HCT116 (cell line): ENCODE results near the gene PGLYRP4. TPM values are rescaled to one million over a fixed set of nuclear protein-coding genes. Genes with fewer than 3 reads are reported as not detected.

Experiments
- ATAC-seq: fragments of 200-7000 bp; cut with Tn5 transposase; 2 replicates; pipeline ENCODE4 v1.9.1; 2020; ENCODE audit warnings: mild to moderate bottlenecking, moderate library complexity
- BruUV-seq: library from RNA; stranded (reverse); fragments of 400-500 nt; replicated peaks from 2 replicates; lab custom pipeline; 2021; lab: Mats Ljungman, UMichigan
- CTCF ChIA-PET: fragments of 300-600 bp; sonication (Branson Sonifier 250); formaldehyde crosslinking; loops from one replicate; lab custom pipeline; 2021; ENCODE audit warnings: antibody characterized with exemption; lab: Charles Lee
- POLR2A ChIA-PET: fragments of 300-600, 350-600 bp; sonication (Branson Sonifier 250); formaldehyde crosslinking; loops from one replicate; lab custom pipeline; 2021; ENCODE audit warnings: antibody characterized with exemption; lab: Charles Lee
- RAD21 ChIA-PET, 2 experiments: fragments of 300-600 bp; sonication (Branson Sonifier 250); formaldehyde crosslinking; loops; one replicate each; lab custom pipeline; 2023; ENCODE audit warnings: low total read pairs in 2 of 2; ENCODE audit not compliant: uncharacterized antibody in 2 of 2, unreplicated experiment in 2 of 2, low non-redundant PET in 1 of 2; lab: Charles Lee
- DNase-seq: peaks from one replicate; pipeline ENCODE4 v3.0.0-alpha.2; 2010; ENCODE audit warnings: low read depth, low spot score
- H2AFZ ChIP-seq: fragments of 200-600 bp; shearing (Covaris generic), sonication (generic); 2 replicates; pipeline ENCODE4 v1.6.1; 2017; ENCODE audit warnings: low read depth, mixed run types, mixed read lengths, antibody characterized with exemption, low read length; ENCODE audit not compliant: poor library complexity, severe bottlenecking
- H3K27ac ChIP-seq: 2 replicates; pipeline ENCODE4 v1.5.1; 2012; ENCODE audit warnings: low read depth, low read length
- H3K27me3 ChIP-seq: fragments of 200-600 bp; sonication (generic); 2 replicates; pipeline ENCODE4 v1.6.1; 2016; ENCODE audit warnings: mixed run types, low read length, mixed read lengths; ENCODE audit not compliant: insufficient read depth
- H3K36me3 ChIP-seq, 2 experiments: fragments of 200-500 bp in 1 of 2; fragments of 200-600 bp in 1 of 2; sonication (Bioruptor generic) in 1 of 2; sonication (generic) in 1 of 2; 2 replicates each; pipeline versions ENCODE4 v1.5.1 to v1.6.1; 2014 to 2016; ENCODE audit warnings: low read length in 2 of 2, inconsistent platforms in 1 of 2, mixed read lengths in 1 of 2, mixed run types in 1 of 2; ENCODE audit not compliant: insufficient read depth in 2 of 2, control insufficient read depth in 1 of 2
- H3K4me1 ChIP-seq, 2 experiments: fragments of 200-600 bp in 1 of 2; sonication (generic) in 1 of 2; 2 replicates each; pipeline versions ENCODE4 v1.5.1 to v1.6.1; 2012 to 2017; ENCODE audit warnings: low read length in 2 of 2, inconsistent platforms in 1 of 2, mild to moderate bottlenecking in 1 of 2, mixed read lengths in 1 of 2, mixed run types in 1 of 2, moderate library complexity in 1 of 2; ENCODE audit not compliant: insufficient read depth in 2 of 2, control insufficient read depth in 1 of 2
- H3K4me2 ChIP-seq: fragments of 200-600 bp; sonication (generic); 2 replicates; pipeline ENCODE4 v1.6.1; 2017; ENCODE audit warnings: mixed run types, low read length, mixed read lengths
- H3K4me3 ChIP-seq, 2 experiments: fragments of 200-600 bp in 1 of 2; sonication (generic) in 1 of 2; replicated peaks in 1 of 2; 2 replicates each; pipeline ENCODE4 v1.5.1; 2011 to 2016; ENCODE audit warnings: low read length in 2 of 2, control low read depth in 1 of 2, low read depth in 1 of 2, mild to moderate bottlenecking in 1 of 2, mixed read lengths in 1 of 2, mixed run types in 1 of 2
- H3K79me2 ChIP-seq: fragments of 200-600 bp; sonication (generic); 2 replicates; pipeline ENCODE4 v1.6.1; 2017; ENCODE audit warnings: mild to moderate bottlenecking, mixed run types, low read length, moderate library complexity, mixed read lengths; ENCODE audit not compliant: insufficient read depth
- H3K9ac ChIP-seq: fragments of 200-600 bp; sonication (generic); 2 replicates; pipeline ENCODE4 v1.6.1; 2016; ENCODE audit warnings: low read length, mixed read lengths
- H3K9me2 ChIP-seq: fragments of 200-600 bp; sonication (generic), shearing (Covaris generic); 2 replicates; pipeline ENCODE4 v1.6.1; 2017; ENCODE audit warnings: mixed run types, mild to moderate bottlenecking, moderate library complexity; ENCODE audit not compliant: insufficient read depth
- H3K9me3 ChIP-seq, 2 experiments: fragments of 200-500 bp in 1 of 2; fragments of 200-600 bp in 1 of 2; sonication (Bioruptor generic) in 1 of 2; sonication (generic) in 1 of 2; 2 replicates each; pipeline ENCODE4 v1.6.1; 2014 to 2017; ENCODE audit warnings: low read length in 2 of 2, mixed read lengths in 2 of 2, inconsistent platforms in 1 of 2, low read depth in 1 of 2, mild to moderate bottlenecking in 1 of 2, mixed run types in 1 of 2, moderate library complexity in 1 of 2; ENCODE audit not compliant: control insufficient read depth in 1 of 2, insufficient read depth in 1 of 2
- H4K20me1 ChIP-seq: fragments of 200-600 bp; sonication (generic), shearing (Covaris generic); 2 replicates; pipeline ENCODE4 v1.6.1; 2017; ENCODE audit warnings: mixed run types, mild to moderate bottlenecking, moderate library complexity; ENCODE audit not compliant: insufficient read depth
- EZH2phosphoT487 ChIP-seq: fragments of 200-600 bp; IDR thresholded peaks from 2 replicates; pipeline ENCODE4 v1.6.1; 2018; ENCODE audit warnings: antibody characterized with exemption, borderline replicate concordance
- SIN3A ChIP-seq: IDR thresholded peaks from 2 replicates; pipeline ENCODE4 v1.6.1; 2012; ENCODE audit warnings: low read depth
- ZNF274 ChIP-seq: fragments of 200-500 bp; sonication (Bioruptor generic); IDR thresholded peaks from 2 replicates; pipeline ENCODE4 v1.6.1; 2014; ENCODE audit warnings: mild to moderate bottlenecking, low read depth, low read length, inconsistent platforms
- intact Hi-C: fragments of 100-400 bp; cut with micrococcal nuclease; formaldehyde crosslinking; loops from 2 replicates; pipeline ENCODE4 v1.10.0; 2022
- total RNA-seq: library from RNA; stranded (reverse); gene quantifications from one replicate; pipeline ENCODE4 v1.2.1, GENCODE V29; 2021; ENCODE audit not compliant: unreplicated experiment
- TF ChIP-seq, protein P1 (sequence below): IDR thresholded peaks from 2 replicates; pipeline ENCODE4 v1.6.1; 2012; ENCODE audit warnings: low read depth
- TF ChIP-seq, protein P2 (sequence below), 3 experiments: fragments of 200-600 bp in 1 of 3; sonication (generic) in 1 of 3; IDR thresholded peaks in 2 of 3; conservative IDR thresholded peaks in 1 of 3; 2 replicates each; pipeline ENCODE4 v1.5.1; 2012 to 2017; ENCODE audit warnings: low read depth in 2 of 3, low read length in 2 of 3, antibody characterized with exemption in 1 of 3, borderline replicate concordance in 1 of 3, control low read depth in 1 of 3, mild to moderate bottlenecking in 1 of 3, mixed read lengths in 1 of 3, mixed run types in 1 of 3, moderate library complexity in 1 of 3; ENCODE audit not compliant: insufficient read depth in 1 of 3

PGLYRP4 gene
- total RNA-seq, 1 experiment from 2014 or later: not detected

DNA sequence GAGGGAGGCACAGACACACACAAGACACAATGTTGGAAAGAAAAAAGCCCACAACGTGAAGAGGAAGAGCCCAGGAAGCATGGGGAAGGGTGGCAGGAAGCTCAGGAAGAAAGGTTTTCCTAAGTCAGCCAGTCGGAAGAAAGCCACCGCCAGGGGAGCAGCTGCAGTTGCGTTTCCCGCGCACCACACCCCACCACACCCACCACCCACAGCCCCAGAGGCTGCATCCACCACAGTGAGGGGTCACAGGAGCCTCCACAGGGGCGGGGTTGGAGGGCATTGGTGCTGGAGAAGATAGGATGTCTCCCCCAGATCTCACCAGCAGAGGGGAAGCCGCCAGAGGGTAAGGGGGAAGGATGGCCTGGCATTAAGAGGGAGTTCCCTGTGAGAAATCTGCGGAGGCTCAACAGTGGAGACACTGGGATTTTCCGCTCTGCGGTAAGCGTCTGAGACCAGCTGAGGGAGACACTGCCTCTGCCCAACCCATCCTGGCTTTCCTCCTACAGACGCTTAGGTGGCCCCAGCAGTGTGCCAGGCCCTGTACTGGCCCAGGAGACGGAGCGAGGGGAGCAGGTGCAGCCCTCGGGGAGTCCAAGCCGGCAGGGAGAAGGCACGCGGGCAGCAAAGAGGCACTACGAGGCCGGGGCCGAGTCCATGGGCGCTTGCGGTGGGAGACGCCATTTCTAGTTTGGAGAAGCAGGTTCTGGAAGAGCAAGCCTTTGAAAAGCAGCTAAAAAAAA lies 55.7 kb downstream of the PGLYRP4 start:
- CTCF ChIA-PET: no interaction called here
- Histone ChIP-seq H3K27ac (no peak overlapping the region), H3K4me3 (no peak overlapping the region), H3K4me1 (peaks cover 4 to 6% of the 10 kb centered on the region in 2 experiments; a peak in 2 of 4 replicates), H3K9me3 (no peaks in the 10 kb centered on the region), H2AFZ (no peak overlapping the region), H3K9ac (no peak overlapping the region), H3K9me2 (no peaks in the 10 kb centered on the region), H3K4me2 (no peak overlapping the region), H3K79me2 (no peaks in the 10 kb centered on the region), H3K36me3 (no peaks in the 10 kb centered on the region), H3K27me3 (no peaks in the 10 kb centered on the region; the same call in 1 of the 2 replicates), H4K20me1 (no peaks in the 10 kb centered on the region)
- RAD21 ChIA-PET: no interaction called here
- POLR2A ChIA-PET: no interaction called here
- no peak for ATAC-seq
- TF ChIP-seq SIN3A: no peak
- TF ChIP-seq, protein P1, sequence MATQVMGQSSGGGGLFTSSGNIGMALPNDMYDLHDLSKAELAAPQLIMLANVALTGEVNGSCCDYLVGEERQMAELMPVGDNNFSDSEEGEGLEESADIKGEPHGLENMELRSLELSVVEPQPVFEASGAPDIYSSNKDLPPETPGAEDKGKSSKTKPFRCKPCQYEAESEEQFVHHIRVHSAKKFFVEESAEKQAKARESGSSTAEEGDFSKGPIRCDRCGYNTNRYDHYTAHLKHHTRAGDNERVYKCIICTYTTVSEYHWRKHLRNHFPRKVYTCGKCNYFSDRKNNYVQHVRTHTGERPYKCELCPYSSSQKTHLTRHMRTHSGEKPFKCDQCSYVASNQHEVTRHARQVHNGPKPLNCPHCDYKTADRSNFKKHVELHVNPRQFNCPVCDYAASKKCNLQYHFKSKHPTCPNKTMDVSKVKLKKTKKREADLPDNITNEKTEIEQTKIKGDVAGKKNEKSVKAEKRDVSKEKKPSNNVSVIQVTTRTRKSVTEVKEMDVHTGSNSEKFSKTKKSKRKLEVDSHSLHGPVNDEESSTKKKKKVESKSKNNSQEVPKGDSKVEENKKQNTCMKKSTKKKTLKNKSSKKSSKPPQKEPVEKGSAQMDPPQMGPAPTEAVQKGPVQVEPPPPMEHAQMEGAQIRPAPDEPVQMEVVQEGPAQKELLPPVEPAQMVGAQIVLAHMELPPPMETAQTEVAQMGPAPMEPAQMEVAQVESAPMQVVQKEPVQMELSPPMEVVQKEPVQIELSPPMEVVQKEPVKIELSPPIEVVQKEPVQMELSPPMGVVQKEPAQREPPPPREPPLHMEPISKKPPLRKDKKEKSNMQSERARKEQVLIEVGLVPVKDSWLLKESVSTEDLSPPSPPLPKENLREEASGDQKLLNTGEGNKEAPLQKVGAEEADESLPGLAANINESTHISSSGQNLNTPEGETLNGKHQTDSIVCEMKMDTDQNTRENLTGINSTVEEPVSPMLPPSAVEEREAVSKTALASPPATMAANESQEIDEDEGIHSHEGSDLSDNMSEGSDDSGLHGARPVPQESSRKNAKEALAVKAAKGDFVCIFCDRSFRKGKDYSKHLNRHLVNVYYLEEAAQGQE: no peak
- TF ChIP-seq, protein P2, sequence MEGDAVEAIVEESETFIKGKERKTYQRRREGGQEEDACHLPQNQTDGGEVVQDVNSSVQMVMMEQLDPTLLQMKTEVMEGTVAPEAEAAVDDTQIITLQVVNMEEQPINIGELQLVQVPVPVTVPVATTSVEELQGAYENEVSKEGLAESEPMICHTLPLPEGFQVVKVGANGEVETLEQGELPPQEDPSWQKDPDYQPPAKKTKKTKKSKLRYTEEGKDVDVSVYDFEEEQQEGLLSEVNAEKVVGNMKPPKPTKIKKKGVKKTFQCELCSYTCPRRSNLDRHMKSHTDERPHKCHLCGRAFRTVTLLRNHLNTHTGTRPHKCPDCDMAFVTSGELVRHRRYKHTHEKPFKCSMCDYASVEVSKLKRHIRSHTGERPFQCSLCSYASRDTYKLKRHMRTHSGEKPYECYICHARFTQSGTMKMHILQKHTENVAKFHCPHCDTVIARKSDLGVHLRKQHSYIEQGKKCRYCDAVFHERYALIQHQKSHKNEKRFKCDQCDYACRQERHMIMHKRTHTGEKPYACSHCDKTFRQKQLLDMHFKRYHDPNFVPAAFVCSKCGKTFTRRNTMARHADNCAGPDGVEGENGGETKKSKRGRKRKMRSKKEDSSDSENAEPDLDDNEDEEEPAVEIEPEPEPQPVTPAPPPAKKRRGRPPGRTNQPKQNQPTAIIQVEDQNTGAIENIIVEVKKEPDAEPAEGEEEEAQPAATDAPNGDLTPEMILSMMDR (IDR thresholded peaks at IDR 0.05 in 2 of 3, conservative IDR thresholded peaks at IDR 0.05 in 1 of 3; ENCODE audit: borderline replicate concordance in 1 of 3, insufficient read depth in 1 of 3, low read depth in 2 of 3, low read length in 2 of 3): no peak
- TF ChIP-seq EZH2phosphoT487: no peak
- TF ChIP-seq ZNF274: no peak
- no peak for DNase-seq
- intact Hi-C loops: no loop called here
- BruUV-seq: no TSS peak
